HepG2 (cell line): Measurements from ENCODE around the gene ACVR1C.

Experiments used
- CEBPB ChIP-seq: IDR thresholded peaks from 2 replicates; pipeline ENCODE4 v1.6.1; 2011; ENCODE audit warnings: low read depth, low read length, improper control_type of control experiment, borderline replicate concordance
- ELF4 ChIP-seq: sonication (generic); formaldehyde crosslinking; IDR thresholded peaks from 2 replicates; pipeline ENCODE4 v1.5.0; 2020; ENCODE audit warnings: missing genetic modification reagents, mild to moderate bottlenecking, moderate library complexity, borderline replicate concordance
- EZH2 ChIP-seq: conservative IDR thresholded peaks from 2 replicates; pipeline ENCODE4 v1.6.1; 2012; ENCODE audit warnings: mild to moderate bottlenecking, low read depth, low read length, moderate library complexity
- JUND ChIP-seq: sonication (generic); formaldehyde crosslinking; IDR thresholded peaks from 2 replicates; pipeline ENCODE4 v1.8.0; 2022; ENCODE audit warnings: mild to moderate bottlenecking, missing genetic modification reagents
- NFIC ChIP-seq: IDR thresholded peaks from 2 replicates; pipeline ENCODE4 v1.6.1; 2012; ENCODE audit warnings: mild to moderate bottlenecking, low read length, inconsistent platforms
- RNF2 ChIP-seq: fragments of 450-650 bp; conservative IDR thresholded peaks from 2 replicates; pipeline ENCODE4 v1.6.1; 2016; ENCODE audit warnings: low read depth
- ZNF160 ChIP-seq: sonication (generic); formaldehyde crosslinking; IDR thresholded peaks from 2 replicates; pipeline ENCODE4 v1.8.0; 2022; ENCODE audit warnings: mild to moderate bottlenecking, inconsistent platforms, missing genetic modification reagents
- TF ChIP-seq, protein P1 (sequence below): sonication (generic); formaldehyde crosslinking; IDR thresholded peaks from 2 replicates; pipeline ENCODE4 v1.4.0; 2020; ENCODE audit warnings: missing genetic modification reagents, mild to moderate bottlenecking, borderline replicate concordance

DNA sequence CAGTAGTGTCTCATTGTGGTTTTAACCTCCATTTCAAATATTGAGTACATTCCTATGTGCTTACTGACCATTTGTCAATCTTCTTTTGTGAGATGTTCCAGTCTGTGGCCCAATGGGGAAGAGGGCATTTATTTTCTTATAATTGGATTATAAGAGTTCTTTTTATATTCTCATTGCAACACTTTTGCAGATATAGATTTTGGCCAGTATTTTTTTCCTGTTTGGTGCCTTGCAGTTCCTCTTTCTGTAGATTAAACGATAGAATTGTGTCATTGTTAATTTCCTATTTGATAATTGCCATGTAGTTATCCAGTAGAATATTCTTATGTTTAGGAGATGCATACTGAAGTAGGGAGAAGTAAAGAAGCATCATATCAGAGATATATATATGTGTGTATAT lies 128.3 kb downstream of the ACVR1C start:
- TF ChIP-seq ZNF160 (no peak), NFIC (no peak), CEBPB (no peak), ELF4 (CRISPR knock-in tag) (no peak), RNF2 (no peak), EZH2 (no peak), JUND (CRISPR knock-in tag) (no peak)
- TF ChIP-seq, protein P1, sequence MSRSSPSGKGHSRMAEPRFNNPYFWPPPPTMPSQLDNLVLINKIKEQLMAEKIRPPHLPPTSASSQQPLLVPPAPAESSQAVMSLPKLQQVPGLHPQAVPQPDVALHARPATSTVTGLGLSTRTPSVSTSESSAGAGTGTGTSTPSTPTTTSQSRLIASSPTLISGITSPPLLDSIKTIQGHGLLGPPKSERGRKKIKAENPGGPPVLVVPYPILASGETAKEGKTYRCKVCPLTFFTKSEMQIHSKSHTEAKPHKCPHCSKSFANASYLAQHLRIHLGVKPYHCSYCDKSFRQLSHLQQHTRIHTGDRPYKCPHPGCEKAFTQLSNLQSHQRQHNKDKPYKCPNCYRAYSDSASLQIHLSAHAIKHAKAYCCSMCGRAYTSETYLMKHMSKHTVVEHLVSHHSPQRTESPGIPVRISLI (CRISPR knock-in tag): no peak
